GM12878 (cell line): ENCODE measurements around the gene ECSIT.

Experiments
- CTCF ChIP-seq, 3 experiments: IDR thresholded peaks in 2 of 3; conservative IDR thresholded peaks in 1 of 3; 2 replicates each; pipeline ENCODE4 v1.5.1; 2011; ENCODE audit warnings: low read depth in 3 of 3, low read length in 3 of 3, mild to moderate bottlenecking in 3 of 3, control low read depth in 2 of 3, moderate library complexity in 2 of 3, inconsistent platforms in 1 of 3, mixed read lengths in 1 of 3; ENCODE audit not compliant: control insufficient read depth in 2 of 3, insufficient read depth in 1 of 3; ENCODE audit errors: extremely low read depth in 1 of 3
- FOXM1 ChIP-seq: IDR thresholded peaks from 2 replicates; pipeline ENCODE4 v1.6.1; 2012; ENCODE audit warnings: low read depth, mild to moderate bottlenecking, inconsistent platforms, low read length, moderate library complexity
- GABPA ChIP-seq: IDR thresholded peaks from 2 replicates; pipeline ENCODE4 v1.6.1; 2014; ENCODE audit warnings: antibody characterized with exemption, low read depth, mild to moderate bottlenecking, inconsistent platforms
- HDGF ChIP-seq: fragments of 450-650 bp; IDR thresholded peaks from 2 replicates; pipeline ENCODE4 v1.6.1; 2016; ENCODE audit warnings: antibody characterized with exemption
- PAX5 ChIP-seq: IDR thresholded peaks from 2 replicates; pipeline ENCODE4 v1.6.1; 2011; ENCODE audit warnings: low read depth, low read length, borderline replicate concordance
- ZBTB33 ChIP-seq: fragments of 450-650 bp; IDR thresholded peaks from 2 replicates; pipeline ENCODE4 v1.6.1; 2017; ENCODE audit warnings: mild to moderate bottlenecking

GRCh38 chr19:11481534-11482383 is 47.2 kb downstream of the ECSIT start:
- TF ChIP-seq CTCF (IDR thresholded peaks at IDR 0.05 in 2 of 3, conservative IDR thresholded peaks at IDR 0.05 in 1 of 3; ENCODE audit: control insufficient read depth in 2 of 3, extremely low read depth in 1 of 3, insufficient read depth in 1 of 3, low read depth in 3 of 3, low read length in 3 of 3), result peak in 1 of 3 experiments; percentile 22; a peak in 1 of 6 replicates
- TF ChIP-seq PAX5, result no peak
- TF ChIP-seq ZBTB33, result no peak
- no peak for TF ChIP-seq HDGF
- no peak for TF ChIP-seq GABPA
- no peak for TF ChIP-seq FOXM1
